HCT116 (cell line): Measurements from ENCODE around the gene SEMA3C. TPM values are rescaled to one million over a fixed set of nuclear protein-coding genes. Genes with fewer than 3 reads are reported as not detected.
A peak's percentile ranks its signal among the peaks of the same experiment; 100 is the strongest.

ENCODE experiments used
- ATAC-seq: fragments of 200-7000 bp; cut with Tn5 transposase; 2 replicates; pipeline ENCODE4 v1.9.1; 2020; ENCODE audit warnings: mild to moderate bottlenecking, moderate library complexity
- BruUV-seq: library from RNA; stranded (reverse); fragments of 400-500 nt; replicated peaks from 2 replicates; lab custom pipeline; 2021; lab: Mats Ljungman, UMichigan
- CTCF ChIA-PET: fragments of 300-600 bp; sonication (Branson Sonifier 250); formaldehyde crosslinking; loops from one replicate; lab custom pipeline; 2021; ENCODE audit warnings: antibody characterized with exemption; lab: Charles Lee
- POLR2A ChIA-PET: fragments of 300-600, 350-600 bp; sonication (Branson Sonifier 250); formaldehyde crosslinking; loops from one replicate; lab custom pipeline; 2021; ENCODE audit warnings: antibody characterized with exemption; lab: Charles Lee
- RAD21 ChIA-PET, 2 experiments: fragments of 300-600 bp; sonication (Branson Sonifier 250); formaldehyde crosslinking; loops; one replicate each; lab custom pipeline; 2023; ENCODE audit warnings: low total read pairs in 2 of 2; ENCODE audit not compliant: uncharacterized antibody in 2 of 2, unreplicated experiment in 2 of 2, low non-redundant PET in 1 of 2; lab: Charles Lee
- DNase-seq: peaks from one replicate; pipeline ENCODE4 v3.0.0-alpha.2; 2010; ENCODE audit warnings: low read depth, low spot score
- H2AFZ ChIP-seq: fragments of 200-600 bp; shearing (Covaris generic), sonication (generic); 2 replicates; pipeline ENCODE4 v1.6.1; 2017; ENCODE audit warnings: low read depth, mixed run types, mixed read lengths, antibody characterized with exemption, low read length; ENCODE audit not compliant: poor library complexity, severe bottlenecking
- H3K27ac ChIP-seq: 2 replicates; pipeline ENCODE4 v1.5.1; 2012; ENCODE audit warnings: low read depth, low read length
- H3K27me3 ChIP-seq: fragments of 200-600 bp; sonication (generic); 2 replicates; pipeline ENCODE4 v1.6.1; 2016; ENCODE audit warnings: mixed run types, low read length, mixed read lengths; ENCODE audit not compliant: insufficient read depth
- H3K36me3 ChIP-seq, 2 experiments: fragments of 200-500 bp in 1 of 2; fragments of 200-600 bp in 1 of 2; sonication (Bioruptor generic) in 1 of 2; sonication (generic) in 1 of 2; 2 replicates each; pipeline versions ENCODE4 v1.5.1 to v1.6.1; 2014 to 2016; ENCODE audit warnings: low read length in 2 of 2, inconsistent platforms in 1 of 2, mixed read lengths in 1 of 2, mixed run types in 1 of 2; ENCODE audit not compliant: insufficient read depth in 2 of 2, control insufficient read depth in 1 of 2
- H3K4me1 ChIP-seq, 2 experiments: fragments of 200-600 bp in 1 of 2; sonication (generic) in 1 of 2; 2 replicates each; pipeline versions ENCODE4 v1.5.1 to v1.6.1; 2012 to 2017; ENCODE audit warnings: low read length in 2 of 2, inconsistent platforms in 1 of 2, mild to moderate bottlenecking in 1 of 2, mixed read lengths in 1 of 2, mixed run types in 1 of 2, moderate library complexity in 1 of 2; ENCODE audit not compliant: insufficient read depth in 2 of 2, control insufficient read depth in 1 of 2
- H3K4me2 ChIP-seq: fragments of 200-600 bp; sonication (generic); 2 replicates; pipeline ENCODE4 v1.6.1; 2017; ENCODE audit warnings: mixed run types, low read length, mixed read lengths
- H3K4me3 ChIP-seq, 2 experiments: fragments of 200-600 bp in 1 of 2; sonication (generic) in 1 of 2; replicated peaks in 1 of 2; 2 replicates each; pipeline ENCODE4 v1.5.1; 2011 to 2016; ENCODE audit warnings: low read length in 2 of 2, control low read depth in 1 of 2, low read depth in 1 of 2, mild to moderate bottlenecking in 1 of 2, mixed read lengths in 1 of 2, mixed run types in 1 of 2
- H3K79me2 ChIP-seq: fragments of 200-600 bp; sonication (generic); 2 replicates; pipeline ENCODE4 v1.6.1; 2017; ENCODE audit warnings: mild to moderate bottlenecking, mixed run types, low read length, moderate library complexity, mixed read lengths; ENCODE audit not compliant: insufficient read depth
- H3K9ac ChIP-seq: fragments of 200-600 bp; sonication (generic); 2 replicates; pipeline ENCODE4 v1.6.1; 2016; ENCODE audit warnings: low read length, mixed read lengths
- H3K9me2 ChIP-seq: fragments of 200-600 bp; sonication (generic), shearing (Covaris generic); 2 replicates; pipeline ENCODE4 v1.6.1; 2017; ENCODE audit warnings: mixed run types, mild to moderate bottlenecking, moderate library complexity; ENCODE audit not compliant: insufficient read depth
- H3K9me3 ChIP-seq, 2 experiments: fragments of 200-500 bp in 1 of 2; fragments of 200-600 bp in 1 of 2; sonication (Bioruptor generic) in 1 of 2; sonication (generic) in 1 of 2; 2 replicates each; pipeline ENCODE4 v1.6.1; 2014 to 2017; ENCODE audit warnings: low read length in 2 of 2, mixed read lengths in 2 of 2, inconsistent platforms in 1 of 2, low read depth in 1 of 2, mild to moderate bottlenecking in 1 of 2, mixed run types in 1 of 2, moderate library complexity in 1 of 2; ENCODE audit not compliant: control insufficient read depth in 1 of 2, insufficient read depth in 1 of 2
- H4K20me1 ChIP-seq: fragments of 200-600 bp; sonication (generic), shearing (Covaris generic); 2 replicates; pipeline ENCODE4 v1.6.1; 2017; ENCODE audit warnings: mixed run types, mild to moderate bottlenecking, moderate library complexity; ENCODE audit not compliant: insufficient read depth
- EZH2phosphoT487 ChIP-seq: fragments of 200-600 bp; IDR thresholded peaks from 2 replicates; pipeline ENCODE4 v1.6.1; 2018; ENCODE audit warnings: antibody characterized with exemption, borderline replicate concordance
- FOSL1 ChIP-seq: IDR thresholded peaks from 2 replicates; pipeline ENCODE4 v1.6.1; 2012; ENCODE audit warnings: low read depth
- JUND ChIP-seq: IDR thresholded peaks from 2 replicates; pipeline ENCODE4 v1.6.1; 2012
- REST ChIP-seq: IDR thresholded peaks from 2 replicates; pipeline ENCODE4 v1.6.1; 2012; ENCODE audit warnings: low read depth
- intact Hi-C: fragments of 100-400 bp; cut with micrococcal nuclease; formaldehyde crosslinking; loops from 2 replicates; pipeline ENCODE4 v1.10.0; 2022
- total RNA-seq: library from RNA; stranded (reverse); gene quantifications from one replicate; pipeline ENCODE4 v1.2.1, GENCODE V29; 2021; ENCODE audit not compliant: unreplicated experiment

SEMA3C gene
- total RNA-seq, 1 experiment from 2014 or later: 25.3 TPM

- RAD21 ChIA-PET: no interaction called here
Measured at GRCh38 chr7:80957226-80957777, 38.5 kb upstream of the SEMA3C start.

More at GRCh38 chr7:80957226-80957777, 38.5 kb upstream of the SEMA3C start:
- ATAC-seq (no peak), DNase-seq (no peak)
- H3K36me3 ChIP-seq: no peaks in the 10 kb centered on the region
- H3K4me2 ChIP-seq: no peak overlapping the region
- H3K9me2 ChIP-seq: no peaks in the 10 kb centered on the region; the same call in 1 of the 2 replicates
- no peak overlapping the region for H3K4me3 ChIP-seq
- no peaks in the 10 kb centered on the region for H4K20me1 ChIP-seq
- ChIA-PET CTCF (no interaction called here), POLR2A (no interaction called here)
- H3K9me3 ChIP-seq: no peaks in the 10 kb centered on the region
- H2AFZ ChIP-seq: peak overlapping the region; percentile 45
- no peaks in the 10 kb centered on the region for H3K79me2 ChIP-seq
- no TSS peak for BruUV-seq
- H3K4me1 ChIP-seq: no peaks in the 10 kb centered on the region
- no peak for TF ChIP-seq EZH2phosphoT487
- no peak for TF ChIP-seq REST
- no peak for TF ChIP-seq FOSL1
- no peak for TF ChIP-seq JUND
- no peak overlapping the region for H3K27ac ChIP-seq
- no peaks in the 10 kb centered on the region for H3K27me3 ChIP-seq
- intact Hi-C loops: loop anchor here (2.0 kb wide), 1 partner anchor 17 kb away; no protein-coding TSS in a partner anchor
- no peak overlapping the region for H3K9ac ChIP-seq
